NCI-H128 (cell line): Measurements from ENCODE around the gene RABEPK.
"Not testable (repeated sequence)": the region's sequence is repeated elsewhere in the genome, so short reads cannot be mapped to it uniquely, and the experiment has no call there.

Experiments used
- DNase-seq: peaks from one replicate; lab custom pipeline; 2025; ENCODE audit not compliant: unreplicated experiment; lab: John Stamatoyannopoulos, UW

The RABEPK gene

DNA sequence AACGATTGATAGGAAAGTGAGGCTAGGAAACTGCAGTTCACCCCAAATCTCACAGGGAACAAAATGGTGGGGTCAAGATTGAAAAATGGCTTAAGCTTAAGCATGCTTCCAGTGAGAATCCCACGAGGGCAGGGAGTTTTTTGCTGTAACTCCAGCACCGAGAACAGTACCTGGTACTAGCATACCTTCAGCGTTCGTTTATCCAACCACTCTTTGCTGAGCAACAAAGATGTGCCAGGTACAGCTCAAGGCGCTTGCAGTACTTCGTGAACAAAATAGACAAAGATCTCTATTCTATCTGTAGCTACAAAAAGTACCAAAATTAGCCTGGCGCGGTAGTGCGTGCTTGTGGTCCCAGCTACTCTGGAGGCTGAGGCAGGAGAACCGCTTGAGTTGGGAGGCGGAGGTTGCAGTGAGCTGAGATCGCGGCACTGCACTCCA is 10.0 kb upstream of the RABEPK start:
- no peak for DNase-seq

DNA sequence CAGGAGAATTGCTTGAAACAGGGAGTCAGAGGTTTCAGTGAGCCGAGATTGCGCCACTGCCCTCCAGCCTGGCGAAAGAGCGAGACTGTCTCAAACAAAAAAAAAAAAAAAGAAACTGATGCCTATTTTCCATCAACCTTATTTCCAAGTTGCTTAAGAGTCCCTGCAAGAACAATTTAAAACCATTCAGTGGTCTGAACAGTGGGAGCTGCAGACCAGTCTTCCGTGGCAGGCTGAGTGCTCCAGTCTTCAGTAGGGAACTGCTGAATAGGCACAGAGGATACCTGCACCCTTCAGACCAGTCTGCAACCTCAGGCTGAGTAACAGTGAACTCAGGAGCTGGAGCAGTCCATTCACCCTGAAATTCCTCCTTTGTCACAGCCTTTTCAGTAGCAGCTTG is 5.9 kb upstream of the RABEPK start:
- DNase-seq = not testable (repeated sequence)

DNA sequence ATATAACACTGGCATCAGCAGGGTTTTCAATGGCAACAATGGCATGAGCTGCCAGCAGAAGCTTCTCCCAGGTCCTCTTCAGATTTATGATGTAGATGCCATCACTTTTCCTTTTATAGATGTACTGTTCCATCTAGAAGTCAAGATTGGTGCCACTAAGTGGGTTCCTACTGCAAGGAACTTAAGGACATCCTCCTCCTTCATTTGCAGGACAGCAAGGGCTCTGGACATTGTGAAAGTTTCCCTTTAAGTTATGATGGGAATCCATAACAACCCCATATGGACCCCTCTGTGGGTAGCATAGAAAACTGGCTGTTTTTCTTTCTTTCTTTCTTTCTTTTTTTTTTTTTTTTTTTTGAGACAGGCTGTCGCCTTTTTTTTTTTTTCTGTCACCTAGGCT is 4.8 kb upstream of the RABEPK start:
- DNase-seq = not testable (repeated sequence)

DNA sequence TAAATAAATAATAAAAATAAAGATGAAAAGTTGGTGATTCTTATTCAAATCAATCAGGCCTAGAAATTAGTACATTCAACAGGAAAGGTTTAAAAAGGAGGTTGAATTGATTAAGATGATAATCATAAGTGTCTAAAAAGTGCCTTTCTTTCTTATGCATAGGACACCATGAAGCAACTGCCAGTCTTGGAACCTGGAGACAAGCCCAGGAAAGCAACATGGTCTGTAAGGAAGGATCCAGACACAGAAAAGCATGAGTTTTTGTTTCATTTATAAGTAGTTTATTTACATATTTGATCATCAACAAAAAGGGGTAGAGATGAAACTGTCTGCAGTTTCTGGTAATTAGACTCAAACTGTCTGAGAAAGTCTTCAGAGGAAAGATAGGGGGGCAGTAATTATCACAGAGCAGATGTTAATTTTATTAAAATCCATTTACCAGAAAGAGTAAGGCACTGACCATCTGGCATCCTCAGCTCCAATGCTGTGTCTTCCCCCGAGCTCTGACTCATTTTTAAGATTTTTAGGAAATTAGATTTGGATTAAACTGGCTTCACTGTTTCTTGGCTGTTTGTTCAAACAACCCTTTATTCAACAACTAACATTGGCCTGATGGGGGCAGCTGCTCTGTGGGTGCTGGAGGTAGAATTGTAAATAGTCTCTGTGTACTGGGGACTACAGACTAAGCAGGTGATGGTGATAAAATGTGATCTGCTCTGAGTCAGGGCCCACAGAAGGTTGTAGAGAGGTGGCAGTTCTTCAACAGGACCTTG is 2.7 kb downstream of the RABEPK start:
- no peak for DNase-seq

DNA sequence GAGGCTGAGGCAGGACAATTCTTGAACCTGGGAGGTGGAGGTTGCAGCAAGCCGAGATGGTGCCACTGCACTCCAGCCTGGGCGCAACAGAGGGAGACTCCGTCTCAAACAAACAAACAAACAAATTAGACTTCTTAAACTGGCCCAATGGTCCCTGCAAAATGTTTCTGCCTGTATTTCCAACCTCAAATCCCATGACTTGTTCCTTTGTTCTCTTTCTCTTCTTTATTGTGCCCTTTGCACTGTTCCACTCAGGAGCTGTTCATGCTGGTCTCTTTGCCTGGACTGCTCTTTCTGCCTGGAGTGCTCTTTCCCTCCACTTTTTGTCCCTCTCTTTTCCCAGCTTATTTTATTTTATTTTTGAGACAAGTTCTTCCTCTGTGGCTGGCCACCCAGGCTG is 4.1 kb downstream of the RABEPK start:
- no peak for DNase-seq

DNA sequence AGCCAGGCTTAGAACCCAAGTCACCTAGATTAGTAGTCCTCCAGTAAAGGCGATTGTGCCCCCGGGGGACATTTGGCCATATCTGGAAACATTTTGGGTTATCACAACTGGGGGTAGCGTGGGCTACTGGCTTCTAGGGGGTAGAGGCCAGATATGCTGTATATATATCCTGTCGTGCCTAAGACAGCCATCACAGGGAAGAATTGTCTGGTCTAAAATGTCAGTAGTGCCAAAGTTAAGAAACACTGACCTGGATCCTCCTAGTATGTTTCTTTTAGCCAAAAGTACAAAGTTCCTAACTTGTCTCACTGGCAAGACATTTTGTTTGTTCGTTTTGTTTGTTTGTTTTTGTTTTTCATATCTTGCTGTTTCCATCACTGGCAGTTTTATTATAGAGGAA is 13.8 kb downstream of the RABEPK start:
- DNase-seq = no peak

DNA sequence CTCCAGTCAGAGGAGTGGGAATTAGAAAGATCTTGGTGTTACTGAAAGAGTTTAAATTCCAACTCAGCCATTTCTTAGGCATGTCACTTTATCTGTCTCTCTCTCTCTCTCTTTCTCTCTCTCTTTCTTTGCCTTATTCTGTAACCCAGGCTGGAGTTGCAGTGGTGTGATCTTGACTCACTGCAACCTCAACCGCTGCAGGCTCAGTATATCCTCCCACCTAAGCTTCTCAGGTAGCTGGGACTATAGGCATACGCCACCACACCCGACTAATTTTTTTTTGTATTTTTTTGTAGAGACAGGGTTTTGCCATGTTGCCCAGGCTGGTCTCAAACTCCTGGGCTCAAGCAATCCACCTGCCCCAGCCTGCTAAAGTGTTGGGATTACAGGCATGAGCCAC is 18.3 kb downstream of the RABEPK start:
- no peak for DNase-seq

DNA sequence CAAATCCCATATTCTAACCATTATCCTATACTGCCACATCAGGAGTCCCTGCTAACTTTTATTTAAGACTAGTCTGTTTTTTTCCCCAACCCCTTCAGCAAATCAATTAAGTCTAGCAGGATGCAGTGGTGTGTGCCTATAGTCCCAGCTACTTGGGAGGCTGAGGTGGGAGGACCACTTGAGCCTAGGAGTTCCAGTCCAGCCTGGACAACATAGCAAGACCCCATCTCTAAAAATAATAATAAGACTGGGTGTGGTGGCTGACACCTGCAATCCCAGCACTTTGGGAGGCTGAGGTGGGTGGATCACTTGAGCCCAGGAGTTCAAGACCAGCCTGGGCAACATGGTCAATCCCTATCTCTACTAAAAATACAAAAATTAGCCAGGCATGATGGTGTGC is 24.5 kb downstream of the RABEPK start:
- not testable (repeated sequence) for DNase-seq

DNA sequence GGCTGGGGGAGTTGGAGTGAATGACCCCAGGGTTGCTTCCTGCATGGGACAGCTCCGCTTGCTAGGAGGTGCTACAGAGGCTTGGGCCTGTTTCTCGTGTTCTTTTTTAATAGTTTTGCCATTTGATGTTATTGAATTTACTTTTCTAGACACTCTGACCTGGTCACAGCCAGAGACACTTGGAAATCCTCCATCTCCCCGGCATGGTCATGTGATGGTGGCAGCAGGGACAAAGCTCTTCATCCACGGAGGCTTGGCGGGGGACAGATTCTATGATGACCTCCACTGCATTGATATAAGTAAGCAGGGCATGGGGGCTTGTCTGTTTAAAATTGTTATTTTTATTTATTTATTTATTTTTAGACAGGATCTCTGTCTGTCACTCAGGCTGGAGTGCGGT is 27.4 kb downstream of the RABEPK start:
- no peak for DNase-seq

DNA sequence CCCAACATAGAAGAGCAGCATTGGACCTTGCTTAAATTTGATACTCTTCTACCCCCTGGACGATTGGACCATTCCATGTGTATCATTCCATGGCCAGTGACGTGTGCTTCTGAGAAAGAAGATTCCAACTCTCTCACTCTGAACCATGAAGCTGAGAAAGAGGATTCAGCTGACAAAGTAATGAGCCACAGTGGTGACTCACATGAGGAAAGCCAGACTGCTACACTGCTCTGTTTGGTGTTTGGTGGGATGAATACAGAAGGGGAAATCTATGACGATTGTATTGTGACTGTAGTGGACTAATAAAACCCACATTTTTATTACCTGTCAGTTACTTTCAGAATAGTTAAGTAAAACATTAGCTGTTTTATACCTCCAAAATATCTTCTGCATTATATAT is 33.3 kb downstream of the RABEPK start:
- DNase-seq = no peak

DNA sequence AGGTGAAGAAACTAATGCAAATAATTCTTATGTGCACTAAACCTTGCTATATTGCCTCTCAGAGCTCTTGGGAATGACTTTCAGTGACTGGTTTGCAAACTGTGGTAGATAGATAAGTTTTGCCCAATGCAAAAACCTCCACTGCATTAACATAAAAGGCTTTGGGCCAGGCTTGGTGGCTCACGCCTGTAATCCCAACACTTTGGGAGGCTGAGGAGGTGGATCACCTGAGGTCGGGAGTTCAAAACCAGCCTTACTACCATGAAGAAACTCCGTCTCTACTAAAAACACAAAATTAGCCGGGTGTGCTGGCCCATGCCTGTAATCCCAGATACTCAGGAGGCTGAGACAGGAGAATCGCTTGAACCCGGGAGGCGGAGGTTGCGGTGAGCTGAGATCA is 33.8 kb downstream of the RABEPK start:
- not testable (repeated sequence) for DNase-seq

DNA sequence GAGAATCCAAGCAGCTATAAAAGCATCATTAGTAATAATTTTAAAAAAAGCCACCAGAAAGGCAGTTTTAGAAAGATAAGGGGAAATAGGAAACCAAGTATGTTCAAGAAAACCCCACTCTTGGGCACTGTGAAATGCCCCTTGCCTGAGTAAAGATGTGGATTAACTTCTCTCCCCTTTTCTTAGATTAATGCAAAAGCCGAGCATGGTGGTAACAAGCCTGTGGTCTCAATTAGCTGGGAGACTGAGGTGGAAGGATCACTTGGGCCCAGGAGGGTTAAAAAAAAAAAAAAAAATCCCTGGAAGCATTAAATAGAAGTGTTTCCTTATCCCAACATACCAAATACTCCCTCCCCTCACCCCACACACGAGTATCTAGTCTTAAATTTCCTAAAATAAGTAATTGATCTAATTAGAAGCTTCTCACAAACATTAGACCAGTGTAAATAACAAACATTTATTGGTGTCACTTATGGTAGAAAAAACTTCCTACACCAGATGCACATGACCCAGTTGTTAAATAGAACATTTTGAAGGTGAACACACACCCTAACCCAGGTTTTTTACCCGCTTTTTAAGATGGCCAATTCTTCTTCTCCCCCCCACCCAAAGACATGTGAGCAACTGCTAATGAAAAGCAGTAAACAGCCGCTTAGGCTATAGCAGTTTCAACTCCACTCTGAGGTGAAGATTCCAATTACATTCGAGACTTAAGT is 35.6 kb downstream of the RABEPK start:
- DNase-seq = no peak

DNA sequence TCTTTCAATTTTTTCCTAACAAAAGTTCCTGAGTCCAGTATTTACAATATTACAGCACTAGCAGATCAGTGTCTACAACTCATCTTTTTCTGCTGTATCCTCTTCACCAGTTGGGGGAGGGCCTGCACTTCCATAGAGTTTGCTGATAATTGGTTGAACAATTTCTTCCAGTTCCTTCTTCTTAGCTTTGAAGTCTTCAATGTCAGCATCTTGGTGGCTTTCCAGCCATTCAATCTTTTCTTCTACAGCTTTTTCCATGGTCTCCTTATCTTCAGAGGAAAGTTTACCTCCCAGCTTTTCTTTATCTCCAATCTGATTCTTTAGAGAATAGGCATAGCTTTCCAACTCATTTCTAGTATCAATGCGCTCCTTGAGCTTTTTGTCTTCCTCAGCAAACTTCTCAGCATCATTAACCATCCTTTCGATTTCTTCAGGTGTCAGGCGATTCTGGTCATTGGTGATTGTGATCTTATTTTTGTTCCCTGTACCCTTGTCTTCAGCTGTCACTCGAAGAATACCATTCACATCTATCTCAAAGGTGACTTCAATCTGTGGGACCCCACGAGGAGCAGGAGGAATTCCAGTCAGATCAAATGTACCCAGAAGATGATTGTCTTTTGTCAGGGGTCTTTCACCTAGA is 36.3 kb downstream of the RABEPK start:
- not testable (repeated sequence) for DNase-seq

DNA sequence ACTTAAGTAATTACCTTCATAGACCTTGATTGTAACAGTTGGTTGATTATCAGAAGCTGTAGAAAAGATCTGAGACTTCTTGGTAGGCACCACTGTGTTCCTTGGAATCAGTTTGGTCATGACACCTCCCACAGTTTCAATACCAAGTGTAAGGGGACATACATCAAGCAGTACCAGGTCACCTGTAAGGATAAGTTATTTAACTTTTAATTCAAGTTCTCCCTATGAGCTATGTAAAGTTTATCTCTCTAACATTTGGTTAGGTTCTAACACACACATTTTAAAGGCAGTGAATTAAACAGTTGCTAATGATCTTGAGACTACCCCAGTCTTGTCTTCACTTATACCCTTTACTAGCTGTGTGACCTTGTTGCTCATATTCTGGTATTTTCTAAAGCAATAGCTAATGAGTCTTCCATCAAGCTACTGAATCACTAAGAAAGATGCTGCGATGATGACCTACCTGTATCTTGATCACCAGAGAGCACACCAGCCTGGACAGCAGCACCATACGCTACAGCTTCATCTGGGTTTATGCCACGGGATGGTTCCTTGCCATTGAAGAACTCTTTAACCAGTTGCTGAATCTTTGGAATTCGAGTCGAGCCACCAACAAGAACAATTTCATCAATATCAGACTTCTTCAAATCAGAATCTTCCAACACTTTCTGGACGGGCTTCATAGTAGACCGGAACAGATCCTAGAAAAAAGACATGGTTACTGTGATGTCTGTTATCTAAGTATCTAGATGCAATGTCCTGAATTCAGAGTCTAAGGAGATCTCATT is 38.0 kb downstream of the RABEPK start:
- DNase-seq = no peak

DNA sequence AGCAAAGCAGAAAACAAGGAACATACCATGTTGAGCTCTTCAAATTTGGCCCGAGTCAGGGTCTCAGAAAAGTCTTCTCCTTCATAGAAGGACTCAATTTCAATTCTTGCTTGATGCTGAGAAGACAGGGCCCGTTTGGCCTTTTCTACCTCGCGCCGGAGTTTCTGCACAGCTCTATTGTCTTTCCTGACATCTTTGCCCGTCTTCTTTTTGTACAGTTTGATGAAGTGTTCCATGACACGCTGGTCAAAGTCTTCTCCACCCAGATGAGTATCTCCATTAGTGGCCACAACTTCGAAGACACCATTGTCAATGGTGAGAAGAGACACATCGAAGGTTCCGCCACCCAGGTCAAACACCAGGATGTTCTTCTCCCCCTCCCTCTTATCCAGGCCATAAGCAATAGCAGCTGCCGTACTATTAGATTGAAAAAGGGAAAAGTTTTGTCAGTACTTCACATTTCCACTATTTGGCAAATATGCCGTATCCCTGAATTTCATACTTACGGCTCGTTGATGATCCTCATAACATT is 38.6 kb downstream of the RABEPK start:
- DNase-seq = no peak

DNA sequence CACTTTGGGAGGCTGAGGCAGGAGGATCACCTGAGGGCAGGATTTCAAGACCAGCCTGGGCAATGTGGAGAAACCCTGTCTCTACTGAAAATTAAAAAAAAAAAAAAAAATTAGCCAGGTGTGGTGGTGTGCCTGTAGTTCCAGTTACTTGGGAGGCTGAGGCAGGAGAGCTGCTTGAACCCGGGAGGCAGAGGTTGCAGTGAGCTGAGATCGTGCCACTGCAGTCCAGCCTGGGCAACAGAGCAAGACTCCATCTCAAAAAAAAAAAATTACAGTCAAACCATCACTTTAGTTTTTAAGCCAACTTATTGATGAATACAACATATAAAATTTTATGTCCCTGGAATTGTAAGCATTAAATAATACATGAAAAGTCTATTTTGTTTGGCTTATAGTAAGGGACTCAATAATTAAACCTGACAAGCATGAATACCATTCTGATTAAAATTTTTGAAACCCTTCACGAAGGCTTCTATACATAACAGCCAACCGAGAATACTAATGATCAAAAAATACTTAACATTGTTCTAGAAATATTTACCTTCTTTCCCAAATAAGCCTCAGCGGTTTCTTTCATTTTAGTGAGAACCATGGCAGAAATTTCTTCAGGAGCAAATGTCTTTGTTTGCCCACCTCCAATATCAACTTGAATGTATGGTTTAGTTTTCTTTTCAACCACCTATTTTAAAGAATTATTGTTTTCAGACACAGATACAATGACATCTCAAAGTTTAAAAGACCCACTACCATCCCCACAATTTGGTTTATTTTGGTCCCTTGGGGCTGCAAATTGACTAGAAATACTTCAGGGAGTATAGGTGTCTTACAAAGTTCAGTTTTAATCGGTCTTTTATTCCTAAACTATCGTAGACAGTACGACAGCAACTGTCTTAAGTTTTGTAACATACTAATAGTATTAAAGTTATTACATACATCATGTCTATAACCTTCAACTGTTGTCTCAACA is 39.6 kb downstream of the RABEPK start:
- DNase-seq = no peak

DNA sequence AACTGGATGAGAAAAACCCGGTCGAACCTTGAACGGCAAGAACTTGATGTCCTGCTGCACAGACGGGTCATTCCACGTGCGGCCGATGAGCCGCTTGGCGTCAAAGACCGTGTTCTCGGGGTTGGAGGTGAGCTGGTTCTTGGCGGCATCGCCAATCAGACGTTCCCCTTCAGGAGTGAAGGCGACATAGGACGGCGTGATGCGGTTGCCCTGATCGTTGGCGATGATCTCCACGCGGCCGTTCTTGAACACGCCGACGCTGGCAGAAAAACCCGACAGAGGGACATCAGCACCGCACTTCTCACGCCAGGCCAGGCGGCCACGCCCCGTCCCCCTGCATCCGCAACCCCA is 40.3 kb downstream of the RABEPK start:
- DNase-seq = no peak

DNA sequence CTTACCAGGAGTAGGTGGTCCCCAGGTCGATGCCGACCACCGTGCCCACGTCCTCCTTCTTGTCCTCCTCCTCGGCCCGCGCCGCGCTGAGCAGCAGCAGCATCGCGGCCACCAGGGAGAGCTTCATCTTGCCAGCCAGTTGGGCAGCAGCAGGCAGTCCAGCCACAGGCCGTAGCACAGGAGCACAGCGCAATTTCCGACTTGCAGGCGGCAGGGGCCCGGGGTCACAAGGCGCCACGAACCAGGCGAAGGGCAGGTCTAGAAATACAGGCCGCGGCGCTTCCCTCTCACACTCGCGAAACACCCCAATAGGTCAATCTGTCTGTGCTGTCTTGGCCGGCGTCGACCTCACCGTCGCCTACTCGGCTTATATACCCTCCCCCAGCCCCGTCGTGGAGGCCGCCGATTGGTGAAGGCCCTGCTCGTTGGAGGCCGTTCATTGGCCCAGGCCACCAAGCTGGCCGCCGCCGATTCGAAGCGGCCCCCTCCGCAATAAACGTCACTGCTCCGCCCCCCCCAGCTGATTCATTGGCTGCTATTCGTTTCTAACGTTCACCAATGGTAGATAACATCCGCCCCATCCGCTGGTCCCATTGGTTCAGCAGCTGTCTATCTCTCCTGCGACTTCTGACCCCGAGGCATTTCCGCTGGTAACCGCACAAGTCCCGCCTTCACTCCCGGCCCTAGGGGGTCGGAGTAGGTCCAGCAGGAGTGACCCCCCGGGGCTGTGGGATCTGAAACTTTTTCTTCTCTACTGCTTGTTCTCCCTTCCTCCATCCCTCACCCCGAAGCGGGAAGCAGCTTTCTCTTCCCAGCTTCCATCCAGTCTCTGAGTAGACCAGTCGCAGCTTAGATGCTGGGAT is 40.9 kb downstream of the RABEPK start, which contains the start of gene HSPA5:
TSS of gene HSPA5 (minus strand) at position 344 of the 863 bp plus-strand sequence. CDS start at position 127, 217 bp downstream.
- peak; percentile 97 for DNase-seq
